ENCODE measurements around the gene UNKL.

UNKL gene

DNA sequence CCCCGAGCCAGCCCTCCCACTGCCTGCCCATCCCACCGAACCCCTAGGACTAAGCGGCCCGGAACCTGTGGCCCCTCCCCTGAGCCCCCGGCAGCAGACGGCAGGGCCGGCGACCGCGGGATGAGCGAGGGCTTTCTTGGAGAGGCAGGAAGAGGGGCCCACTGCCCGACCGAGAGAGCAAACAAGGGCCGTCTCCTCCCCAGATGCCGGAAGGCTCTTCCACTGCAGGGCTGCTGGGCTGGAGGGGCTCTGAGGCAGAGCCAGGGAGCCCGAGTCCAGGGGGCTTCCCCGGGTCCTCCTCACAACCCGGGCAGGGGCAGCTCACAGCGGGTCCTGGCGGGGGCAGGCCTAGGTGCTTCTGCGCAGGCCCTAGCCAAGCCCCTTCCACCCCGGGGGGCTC, 19.3 kb upstream of the UNKL start:
- TF ChIP-seq SUZ12 (IDR thresholded peaks at IDR 0.05; ENCODE audit: extremely low read depth, insufficient read depth, insufficient read length) (no peak), ZNF274 (IDR thresholded peaks at IDR 0.05; ENCODE audit: low read depth, low read length) (no peak), YY1 (IDR thresholded peaks at IDR 0.05; ENCODE audit: insufficient read depth, insufficient read length) (no peak)
- Histone ChIP-seq H3K9ac (ENCODE audit: insufficient read length, low read depth) (no peak overlapping the region), H3K36me3 (ENCODE audit: insufficient read depth, insufficient read length, low read length) (no peaks in the 10 kb centered on the region), H3K4me1 (ENCODE audit: insufficient read depth, insufficient read length) (peaks cover 10% of the 10 kb centered on the region), H3K4me3 (ENCODE audit: insufficient read length, low read depth) (no peak overlapping the region), H3K9me3 (ENCODE audit: insufficient read depth, low read length) (no peaks in the 10 kb centered on the region), H3K27me3 (ENCODE audit: insufficient read depth, insufficient read length) (no peaks in the 10 kb centered on the region)
- no peak for DNase-seq (ENCODE audit: low read depth, low spot score)

DNA sequence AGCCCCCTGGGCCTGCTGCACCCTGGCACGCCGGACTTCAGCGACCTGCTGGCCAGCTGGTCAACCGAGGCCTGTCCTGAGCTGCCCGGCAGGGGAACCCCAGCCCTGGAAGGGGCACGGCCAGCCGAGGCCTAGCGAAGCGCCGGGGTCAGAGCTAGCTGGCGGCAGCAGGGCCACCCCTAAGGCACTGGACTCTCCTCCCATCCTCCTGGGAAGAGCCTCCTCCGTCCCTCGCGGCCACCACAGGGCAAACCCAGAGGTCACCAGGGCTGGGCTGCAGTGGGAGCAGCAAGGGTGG, 18.7 kb upstream of the UNKL start:
- no peaks in the 10 kb centered on the region for H3K36me3 ChIP-seq (ENCODE audit: insufficient read depth, insufficient read length, low read length)
- no peak for TF ChIP-seq ZNF274 (IDR thresholded peaks at IDR 0.05; ENCODE audit: low read depth, low read length)
- no peak for TF ChIP-seq YY1 (IDR thresholded peaks at IDR 0.05; ENCODE audit: insufficient read depth, insufficient read length)
- no peak for TF ChIP-seq SUZ12 (IDR thresholded peaks at IDR 0.05; ENCODE audit: extremely low read depth, insufficient read depth, insufficient read length)
- no peak overlapping the region for H3K9ac ChIP-seq (ENCODE audit: insufficient read length, low read depth)
- DNase-seq (ENCODE audit: low read depth, low spot score): no peak
- no peaks in the 10 kb centered on the region for H3K27me3 ChIP-seq (ENCODE audit: insufficient read depth, insufficient read length)
- no peak overlapping the region for H3K4me3 ChIP-seq (ENCODE audit: insufficient read length, low read depth)
- H3K9me3 ChIP-seq (ENCODE audit: insufficient read depth, low read length): no peaks in the 10 kb centered on the region
- H3K4me1 ChIP-seq (ENCODE audit: insufficient read depth, insufficient read length): peaks cover 15% of the 10 kb centered on the region

DNA sequence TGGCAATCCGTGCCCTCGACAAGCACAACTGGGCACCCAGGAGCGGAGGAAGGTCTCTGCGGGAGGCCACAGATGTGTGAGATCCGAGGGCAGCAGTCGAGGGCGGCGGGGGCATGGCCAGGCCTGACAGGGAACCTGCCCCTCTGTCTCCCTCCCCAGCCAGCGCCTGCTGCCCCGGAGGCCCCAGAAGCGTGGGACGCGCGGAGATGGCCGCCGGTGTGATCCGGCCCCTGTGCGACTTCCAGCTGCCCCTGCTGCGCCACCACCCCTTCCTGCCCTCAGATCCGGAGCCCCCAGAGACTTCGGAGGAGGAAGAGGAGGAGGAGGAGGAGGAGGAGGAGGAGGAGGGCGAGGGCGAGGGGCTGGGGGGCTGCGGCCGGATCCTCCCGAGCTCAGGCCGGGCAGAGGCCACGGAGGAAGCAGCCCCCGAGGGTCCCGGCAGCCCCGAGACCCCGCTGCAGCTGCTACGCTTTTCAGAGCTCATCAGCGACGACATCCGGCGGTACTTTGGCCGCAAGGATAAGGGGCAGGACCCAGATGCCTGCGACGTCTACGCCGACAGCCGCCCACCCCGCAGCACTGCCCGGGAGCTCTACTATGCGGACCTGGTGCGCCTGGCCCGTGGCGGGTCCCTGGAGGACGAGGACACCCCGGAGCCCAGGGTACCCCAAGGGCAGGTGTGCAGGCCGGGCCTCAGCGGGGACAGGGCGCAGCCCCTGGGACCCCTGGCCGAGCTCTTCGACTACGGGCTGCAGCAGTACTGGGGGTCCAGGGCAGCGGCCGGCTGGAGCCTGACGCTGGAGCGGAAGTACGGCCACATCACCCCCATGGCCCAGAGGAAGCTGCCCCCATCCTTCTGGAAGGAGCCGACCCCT, 18.1 kb upstream of the UNKL start:
- Histone ChIP-seq H3K27me3 (ENCODE audit: insufficient read depth, insufficient read length) (no peaks in the 10 kb centered on the region), H3K9ac (ENCODE audit: insufficient read length, low read depth) (no peak overlapping the region), H3K9me3 (ENCODE audit: insufficient read depth, low read length) (no peaks in the 10 kb centered on the region), H3K4me3 (ENCODE audit: insufficient read length, low read depth) (no peak overlapping the region), H3K4me1 (ENCODE audit: insufficient read depth, insufficient read length) (peaks cover 20% of the 10 kb centered on the region), H3K36me3 (ENCODE audit: insufficient read depth, insufficient read length, low read length) (no peaks in the 10 kb centered on the region)
- DNase-seq (ENCODE audit: low read depth, low spot score): no peak
- TF ChIP-seq ZNF274 (IDR thresholded peaks at IDR 0.05; ENCODE audit: low read depth, low read length): no peak
- no peak for TF ChIP-seq SUZ12 (IDR thresholded peaks at IDR 0.05; ENCODE audit: extremely low read depth, insufficient read depth, insufficient read length)
- TF ChIP-seq YY1 (IDR thresholded peaks at IDR 0.05; ENCODE audit: insufficient read depth, insufficient read length): no peak

DNA sequence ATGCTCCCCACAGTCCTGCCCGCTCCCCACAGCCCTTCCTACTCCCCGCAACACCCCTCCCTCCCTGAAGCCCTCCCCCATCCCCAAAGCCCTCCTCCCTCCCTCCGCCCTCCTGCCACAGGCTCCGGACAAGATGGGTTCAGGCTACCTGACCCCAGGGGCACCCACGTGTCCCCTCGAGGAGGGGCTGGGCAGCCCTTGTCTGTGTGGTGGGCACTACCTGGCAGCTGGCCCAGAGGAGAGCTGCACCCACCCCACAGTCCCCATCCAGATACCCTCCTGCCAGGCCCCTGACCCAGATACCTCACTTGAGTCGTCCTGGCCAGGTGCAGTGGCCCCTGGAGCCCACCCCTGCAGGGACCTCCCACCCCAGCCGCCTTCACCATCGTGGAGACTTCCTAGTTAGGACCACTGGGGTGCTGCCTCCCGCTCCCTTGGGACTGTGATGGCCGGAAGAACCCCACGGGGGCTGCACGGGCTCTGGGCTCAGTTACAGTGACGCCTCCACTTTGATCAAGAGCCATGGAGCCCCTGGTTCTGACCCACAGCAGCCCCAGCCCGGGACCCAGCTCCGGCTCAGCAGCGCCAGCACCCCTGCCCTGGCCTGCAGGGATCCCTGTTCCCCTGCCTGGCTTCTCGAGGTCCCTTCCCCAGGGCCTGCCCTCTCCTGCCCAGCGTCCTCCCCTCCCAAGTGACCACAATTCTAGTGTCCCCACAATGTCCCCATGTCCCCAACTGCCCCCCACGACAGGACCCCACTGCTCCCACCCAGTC, 17.2 kb upstream of the UNKL start:
- no peaks in the 10 kb centered on the region for H3K36me3 ChIP-seq (ENCODE audit: insufficient read depth, insufficient read length, low read length)
- no peak for TF ChIP-seq YY1 (IDR thresholded peaks at IDR 0.05; ENCODE audit: insufficient read depth, insufficient read length)
- H3K4me3 ChIP-seq (ENCODE audit: insufficient read length, low read depth): no peak overlapping the region
- no peak overlapping the region for H3K9ac ChIP-seq (ENCODE audit: insufficient read length, low read depth)
- no peaks in the 10 kb centered on the region for H3K27me3 ChIP-seq (ENCODE audit: insufficient read depth, insufficient read length)
- DNase-seq (ENCODE audit: low read depth, low spot score): no peak
- peaks cover 26% of the 10 kb centered on the region for H3K4me1 ChIP-seq (ENCODE audit: insufficient read depth, insufficient read length)
- no peaks in the 10 kb centered on the region for H3K9me3 ChIP-seq (ENCODE audit: insufficient read depth, low read length)

DNA sequence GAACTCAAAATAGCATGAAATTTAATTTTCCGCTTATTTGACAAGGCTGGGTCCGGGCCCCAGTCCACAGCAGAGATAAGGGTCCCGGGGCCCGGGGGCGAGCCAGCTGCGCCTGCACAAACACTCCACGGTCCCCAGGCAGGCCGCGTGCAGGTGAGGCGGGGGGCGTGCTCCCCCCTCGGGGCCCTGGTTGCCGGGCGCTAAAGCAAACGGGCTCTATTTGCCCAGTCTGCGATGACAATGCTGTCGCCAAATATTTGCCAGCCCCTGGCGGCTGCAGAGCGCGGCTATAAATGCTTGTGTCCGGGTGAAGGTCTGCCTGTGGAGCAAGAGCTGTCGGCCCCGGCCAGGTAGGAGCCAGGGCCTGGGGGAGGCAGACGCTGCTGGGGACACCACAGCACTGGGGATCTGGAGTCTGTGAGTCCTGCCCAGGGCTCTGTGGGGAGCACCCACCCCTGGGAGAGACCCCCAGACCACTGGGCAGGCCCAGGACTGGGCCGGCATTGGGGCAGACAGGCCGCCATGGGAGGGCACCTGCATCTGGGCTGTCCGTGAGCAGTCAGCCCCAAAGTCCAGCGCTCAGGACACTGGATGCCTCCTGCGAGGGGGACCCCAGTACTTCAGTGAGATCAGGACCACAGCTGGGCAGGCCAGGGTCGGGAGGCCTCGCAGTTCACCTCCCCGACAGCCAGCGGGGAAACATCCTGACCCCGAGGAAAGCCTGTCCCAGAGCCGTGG, 16.4 kb upstream of the UNKL start, which contains the start of gene PERCC1:
Gene PERCC1 (plus strand): TSS at position 320 of the 738 bp plus-strand sequence. CDS start 1,516 bp downstream, outside the sequence.
- Histone ChIP-seq H3K36me3 (ENCODE audit: insufficient read depth, insufficient read length, low read length) (no peaks in the 10 kb centered on the region), H3K4me3 (ENCODE audit: insufficient read length, low read depth) (no peak within 1 kb of the TSS), H3K9me3 (ENCODE audit: insufficient read depth, low read length) (no peaks in the 10 kb centered on the region), H3K4me1 (ENCODE audit: insufficient read depth, insufficient read length) (peaks cover 23% of the 10 kb centered on the region), H3K27me3 (ENCODE audit: insufficient read depth, insufficient read length) (no peaks in the 10 kb centered on the region), H3K9ac (ENCODE audit: insufficient read length, low read depth) (no peak within 1 kb of the TSS)
- no peak for DNase-seq (ENCODE audit: low read depth, low spot score)
- TF ChIP-seq ZNF274 (IDR thresholded peaks at IDR 0.05; ENCODE audit: low read depth, low read length): no peak

DNA sequence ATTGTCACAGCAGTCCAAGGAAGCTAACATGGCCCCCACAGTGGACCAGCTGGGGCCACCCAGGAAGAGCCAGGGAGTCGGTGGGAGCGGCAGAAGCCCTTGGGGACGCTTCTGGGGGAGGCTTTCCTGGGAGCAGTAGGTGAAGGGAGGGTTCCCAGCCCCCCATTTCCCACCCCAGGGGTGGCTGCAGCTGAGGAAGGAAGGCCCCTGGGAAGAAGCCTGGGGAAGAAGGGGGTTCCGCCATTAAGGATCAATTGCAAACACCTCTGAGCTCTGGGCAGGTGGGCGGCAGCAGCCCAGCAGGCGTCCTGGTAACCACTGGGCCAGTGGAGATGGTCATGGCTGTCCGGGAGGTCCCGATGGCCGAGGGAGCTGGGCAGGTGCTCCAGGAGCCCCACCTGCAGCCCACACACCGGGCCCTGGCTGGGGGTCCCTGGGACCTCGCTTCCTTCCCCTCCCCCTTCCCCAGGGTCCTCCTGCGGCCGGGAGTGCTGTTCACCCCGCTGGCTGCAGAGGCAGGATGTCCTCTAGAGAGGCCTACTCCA, 15.8 kb upstream of the UNKL start:
- peaks cover 23% of the 10 kb centered on the region for H3K4me1 ChIP-seq (ENCODE audit: insufficient read depth, insufficient read length)
- no peak for DNase-seq (ENCODE audit: low read depth, low spot score)
- no peak for TF ChIP-seq ZNF274 (IDR thresholded peaks at IDR 0.05; ENCODE audit: low read depth, low read length)
- no peak for TF ChIP-seq YY1 (IDR thresholded peaks at IDR 0.05; ENCODE audit: insufficient read depth, insufficient read length)
- no peak for TF ChIP-seq SUZ12 (IDR thresholded peaks at IDR 0.05; ENCODE audit: extremely low read depth, insufficient read depth, insufficient read length)
- H3K27me3 ChIP-seq (ENCODE audit: insufficient read depth, insufficient read length): no peaks in the 10 kb centered on the region
- no peaks in the 10 kb centered on the region for H3K36me3 ChIP-seq (ENCODE audit: insufficient read depth, insufficient read length, low read length)
- H3K9me3 ChIP-seq (ENCODE audit: insufficient read depth, low read length): no peaks in the 10 kb centered on the region
- no peak overlapping the region for H3K4me3 ChIP-seq (ENCODE audit: insufficient read length, low read depth)
- no peak overlapping the region for H3K9ac ChIP-seq (ENCODE audit: insufficient read length, low read depth)

DNA sequence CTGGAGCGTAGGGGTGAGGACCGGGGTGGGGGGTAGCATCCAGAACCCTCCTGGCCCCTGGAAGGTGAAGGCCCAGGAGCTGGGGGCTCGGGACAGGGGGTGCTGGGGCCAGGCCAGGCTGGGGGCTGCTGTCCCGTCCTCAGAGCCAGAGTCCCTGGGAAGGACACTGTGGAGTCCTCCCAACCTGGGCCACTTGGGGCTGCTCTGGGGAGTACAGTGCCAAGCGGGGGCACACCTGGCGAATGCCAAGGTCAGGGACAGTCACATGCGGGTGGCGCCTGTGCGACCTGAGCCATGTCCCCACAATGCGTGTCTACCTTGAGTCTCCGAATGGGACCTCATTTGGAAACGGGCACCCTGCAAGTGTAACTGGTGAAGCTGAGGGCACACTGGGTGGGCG, 15.1 kb upstream of the UNKL start:
- no peak for DNase-seq (ENCODE audit: low read depth, low spot score)
- no peak overlapping the region for H3K9ac ChIP-seq (ENCODE audit: insufficient read length, low read depth)
- H3K27me3 ChIP-seq (ENCODE audit: insufficient read depth, insufficient read length): no peaks in the 10 kb centered on the region
- TF ChIP-seq ZNF274 (IDR thresholded peaks at IDR 0.05; ENCODE audit: low read depth, low read length) (no peak), SUZ12 (IDR thresholded peaks at IDR 0.05; ENCODE audit: extremely low read depth, insufficient read depth, insufficient read length) (no peak), YY1 (IDR thresholded peaks at IDR 0.05; ENCODE audit: insufficient read depth, insufficient read length) (no peak)
- peaks cover 23% of the 10 kb centered on the region for H3K4me1 ChIP-seq (ENCODE audit: insufficient read depth, insufficient read length)
- no peaks in the 10 kb centered on the region for H3K9me3 ChIP-seq (ENCODE audit: insufficient read depth, low read length)
- H3K4me3 ChIP-seq (ENCODE audit: insufficient read length, low read depth): no peak overlapping the region
- no peaks in the 10 kb centered on the region for H3K36me3 ChIP-seq (ENCODE audit: insufficient read depth, insufficient read length, low read length)
